ENCODE results near the gene CYFIP1.

The CYFIP1 gene

GRCh38 chr15:22936577-22937472 is 43.3 kb downstream of the CYFIP1 start:
- TF ChIP-seq CTCF (IDR thresholded peaks at IDR 0.05; ENCODE audit: extremely low read depth, insufficient read depth, missing control alignments): no peak
- in situ Hi-C loops (cut with MboI; ENCODE audit: low pct_unique_long_range_greater_than_20kb, low sequenced_read_pairs, unreplicated experiment): no loop called here
- DNase-seq (ENCODE audit: low spot score): peak; percentile 78

GRCh38 chr15:22933641-22934061 is 46.5 kb downstream of the CYFIP1 start:
- in situ Hi-C loops (cut with MboI; ENCODE audit: low pct_unique_long_range_greater_than_20kb, low sequenced_read_pairs, unreplicated experiment): no loop called here
- DNase-seq (ENCODE audit: low spot score): no peak
- TF ChIP-seq CTCF (IDR thresholded peaks at IDR 0.05; ENCODE audit: extremely low read depth, insufficient read depth, missing control alignments): no peak

- DNase-seq (ENCODE audit: low spot score): no peak
- in situ Hi-C loops (cut with MboI; ENCODE audit: low pct_unique_long_range_greater_than_20kb, low sequenced_read_pairs, unreplicated experiment): no loop called here
- no peak for TF ChIP-seq CTCF (IDR thresholded peaks at IDR 0.05; ENCODE audit: extremely low read depth, insufficient read depth, missing control alignments)
Measured at GRCh38 chr15:22931784-22932536, 48.2 kb downstream of the CYFIP1 start.

GRCh38 chr15:22930782-22931484 is 49.2 kb downstream of the CYFIP1 start:
- no peak for TF ChIP-seq CTCF (IDR thresholded peaks at IDR 0.05; ENCODE audit: extremely low read depth, insufficient read depth, missing control alignments)
- in situ Hi-C loops (cut with MboI; ENCODE audit: low pct_unique_long_range_greater_than_20kb, low sequenced_read_pairs, unreplicated experiment): no loop called here
- no peak for DNase-seq (ENCODE audit: low spot score)

- TF ChIP-seq CTCF (IDR thresholded peaks at IDR 0.05; ENCODE audit: extremely low read depth, insufficient read depth, missing control alignments): no peak
- DNase-seq (ENCODE audit: low spot score): no peak
- in situ Hi-C loops (cut with MboI; ENCODE audit: low pct_unique_long_range_greater_than_20kb, low sequenced_read_pairs, unreplicated experiment): no loop called here
Measured at GRCh38 chr15:22927761-22928160, 52.4 kb downstream of the CYFIP1 start.

- in situ Hi-C loops (cut with MboI; ENCODE audit: low pct_unique_long_range_greater_than_20kb, low sequenced_read_pairs, unreplicated experiment): no loop called here
- TF ChIP-seq CTCF (IDR thresholded peaks at IDR 0.05; ENCODE audit: extremely low read depth, insufficient read depth, missing control alignments): no peak
- no peak for DNase-seq (ENCODE audit: low spot score)
Measured at GRCh38 chr15:22925875-22926274, 54.3 kb downstream of the CYFIP1 start.
